Spleen (tissue), 11 donors: ENCODE data around the gene KLHDC9. TPM values are rescaled to one million over a fixed set of nuclear protein-coding genes. Genes with fewer than 3 reads are reported as not detected.

Source experiments
- DNase-seq: peaks from one replicate; pipeline ENCODE4 v3.0.0-alpha.2; 2020
- H3K27ac ChIP-seq, 8 donors: fragments of 200-600 bp; sonication (generic) in 7 of 8; 1 replicate in 4 of 8; 2 replicates in 4 of 8; pipeline versions ENCODE4 v1.5.0 to v1.8.0; 2016 to 2021; ENCODE audit warnings: inconsistent platforms in 4 of 8, mild to moderate bottlenecking in 4 of 8, moderate library complexity in 1 of 8
- H3K27me3 ChIP-seq, 7 donors: fragments of 200-600 bp; sonication (generic) in 6 of 7; replicated peaks in 1 of 7; 1 replicate in 4 of 7; 2 replicates in 3 of 7; pipeline versions ENCODE4 v1.5.0 to v1.8.0; 2016 to 2021; ENCODE audit warnings: inconsistent platforms in 3 of 7, mild to moderate bottlenecking in 1 of 7
- H3K36me3 ChIP-seq, 6 donors: fragments of 200-600 bp; sonication (generic) in 5 of 6; 1 replicate in 4 of 6; 2 replicates in 2 of 6; pipeline versions ENCODE4 v1.5.0 to v1.8.0; 2016 to 2021; ENCODE audit warnings: inconsistent platforms in 2 of 6
- H3K4me1 ChIP-seq, 6 donors: fragments of 200-600 bp; sonication (generic) in 5 of 6; 1 replicate in 3 of 6; 2 replicates in 3 of 6; pipeline versions ENCODE4 v1.5.0 to v1.8.0; 2016 to 2021; ENCODE audit warnings: inconsistent platforms in 3 of 6
- H3K4me3 ChIP-seq, 8 donors: fragments of 200-600 bp; sonication (generic) in 7 of 8; 1 replicate in 4 of 8; 2 replicates in 4 of 8; pipeline versions ENCODE4 v1.5.0 to v1.8.0; 2016 to 2021; ENCODE audit warnings: inconsistent platforms in 4 of 8, mild to moderate bottlenecking in 4 of 8, moderate library complexity in 2 of 8
- H3K9me3 ChIP-seq, 8 donors: fragments of 200-600 bp; sonication (generic) in 7 of 8; 1 replicate in 4 of 8; 2 replicates in 4 of 8; pipeline versions ENCODE4 v1.5.0 to v1.8.0; 2016 to 2021; ENCODE audit warnings: inconsistent platforms in 4 of 8
- POLR2A ChIP-seq, 3 donors: fragments of 450-650 bp; IDR thresholded peaks; one replicate each; pipeline ENCODE4 v1.5.1; 2017; ENCODE audit warnings: antibody characterized with exemption in 3 of 3, mild to moderate bottlenecking in 1 of 3
- POLR2AphosphoS5 ChIP-seq, 3 donors: sonication (generic); formaldehyde crosslinking; IDR thresholded peaks; one replicate each; pipeline ENCODE4 v1.5.1; 2017; ENCODE audit warnings: antibody characterized with exemption in 3 of 3
- WGBS, 5 donors: extraction: QIAGEN DNeasy Blood & Tissue Kit in 3 of 5; methylation state at CpG; one replicate each; pipeline versions ENCODE4 v1.1.5 to v1.1.7; 2013 to 2018; 5-methylcytosine and 5-hydroxymethylcytosine counted together
- intact Hi-C: fragments of 100-400 bp; cut with DNase I; formaldehyde crosslinking; loops from one replicate; pipeline ENCODE4 v1.15.0; 2023; ENCODE audit warnings: low total_unique reads
- polyA plus RNA-seq, 3 donors: library from polyadenylated mRNA; stranded (reverse); fragments of 200-250 nt; gene quantifications; one replicate each; pipeline ENCODE4 v1.2.1, GENCODE V29; 2013
- total RNA-seq, 7 donors: library from RNA; depleted of rRNA in 3 of 7; stranded (reverse); fragments of >200 nt in 3 of 7; fragmentation: NEBNext Ultra II Directional in 4 of 7; extraction: Animal tissue kit (Norgen Biotek cat#: 25700) in 4 of 7; gene quantifications; one replicate each; pipeline versions ENCODE4 v1.1.0 to v1.2.1, GENCODE V29; 2016 to 2021
- TF ChIP-seq, protein P1 (sequence below), 11 experiments: fragments of 200-600 bp in 7 of 11; fragments of 450-650 bp in 4 of 11; sonication (generic) in 4 of 11; IDR thresholded peaks in 8 of 11; conservative IDR thresholded peaks in 3 of 11; 1 replicate in 7 of 11; 2 replicates in 4 of 11; pipeline versions ENCODE4 v1.4.0 to v1.8.0; 2016 to 2021; ENCODE audit warnings: antibody characterized with exemption in 11 of 11, inconsistent platforms in 4 of 11, mild to moderate bottlenecking in 1 of 11
- donor health status: healthy with polysubstance abuse.
- donor health status: DM: no; HTN: no; CAD: no; lungs with moderate emphysema.
- donor health status: DM: no; HTN: no; CAD: no.
- donor health status: Bipolar disorder and iron deficiency.
- donor health status: healthy.
- donor health status: DM: no; HTN: no; CAD: no.
- donor health status: DM: yes; HTN: yes; CAD: no.

KLHDC9 gene
- total and polyA plus RNA-seq, 10 donors = 1.1 to 3.9 (median 1.7) TPM

DNA sequence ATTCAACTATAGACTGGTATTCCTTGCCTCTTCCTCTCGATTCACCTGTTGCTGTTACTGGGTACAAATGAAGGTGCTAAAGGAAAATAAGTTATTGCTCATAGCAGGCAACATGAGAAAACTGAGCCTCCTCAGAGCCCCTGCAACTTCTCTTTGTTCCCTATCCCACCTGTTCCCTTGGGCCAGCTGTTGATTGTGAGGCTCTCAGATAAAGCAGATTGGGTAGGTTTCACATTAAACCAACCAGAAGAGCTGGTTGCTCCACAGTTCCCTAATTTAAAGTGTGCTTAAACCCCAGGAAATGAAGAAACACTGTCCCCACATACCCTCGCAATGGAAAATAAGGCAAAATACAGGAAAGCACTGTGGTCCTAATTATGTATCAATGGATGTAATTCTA, 29.5 kb downstream of the KLHDC9 start:
- TF ChIP-seq POLR2AphosphoS5 (IDR thresholded peaks at IDR 0.05) (no peak), POLR2A (IDR thresholded peaks at IDR 0.05) (no peak)
- TF ChIP-seq, protein P1, sequence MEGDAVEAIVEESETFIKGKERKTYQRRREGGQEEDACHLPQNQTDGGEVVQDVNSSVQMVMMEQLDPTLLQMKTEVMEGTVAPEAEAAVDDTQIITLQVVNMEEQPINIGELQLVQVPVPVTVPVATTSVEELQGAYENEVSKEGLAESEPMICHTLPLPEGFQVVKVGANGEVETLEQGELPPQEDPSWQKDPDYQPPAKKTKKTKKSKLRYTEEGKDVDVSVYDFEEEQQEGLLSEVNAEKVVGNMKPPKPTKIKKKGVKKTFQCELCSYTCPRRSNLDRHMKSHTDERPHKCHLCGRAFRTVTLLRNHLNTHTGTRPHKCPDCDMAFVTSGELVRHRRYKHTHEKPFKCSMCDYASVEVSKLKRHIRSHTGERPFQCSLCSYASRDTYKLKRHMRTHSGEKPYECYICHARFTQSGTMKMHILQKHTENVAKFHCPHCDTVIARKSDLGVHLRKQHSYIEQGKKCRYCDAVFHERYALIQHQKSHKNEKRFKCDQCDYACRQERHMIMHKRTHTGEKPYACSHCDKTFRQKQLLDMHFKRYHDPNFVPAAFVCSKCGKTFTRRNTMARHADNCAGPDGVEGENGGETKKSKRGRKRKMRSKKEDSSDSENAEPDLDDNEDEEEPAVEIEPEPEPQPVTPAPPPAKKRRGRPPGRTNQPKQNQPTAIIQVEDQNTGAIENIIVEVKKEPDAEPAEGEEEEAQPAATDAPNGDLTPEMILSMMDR (IDR thresholded peaks at IDR 0.05 in 8 of 11, conservative IDR thresholded peaks at IDR 0.05 in 3 of 11) = no peak
- Histone ChIP-seq H3K9me3 (no peaks in the 10 kb centered on the region), H3K4me1 (peaks cover 32 to 94% (median 51%) of the 10 kb centered on the region in 6 donors), H3K4me3 (no peak overlapping the region), H3K36me3 (peaks cover 2 to 80% (median 59%) of the 10 kb centered on the region in 6 donors), H3K27me3 (no peaks in the 10 kb centered on the region), H3K27ac (peak overlapping the region in 5 of 8 donors; percentile 18 to 69 (median 36))
- 65 to 85% (median 67%) methylated on average over 2 of the region's 2 CpGs for WGBS, 5 donors
- peak; percentile 1 for DNase-seq
- intact Hi-C loops = no loop called here

DNA sequence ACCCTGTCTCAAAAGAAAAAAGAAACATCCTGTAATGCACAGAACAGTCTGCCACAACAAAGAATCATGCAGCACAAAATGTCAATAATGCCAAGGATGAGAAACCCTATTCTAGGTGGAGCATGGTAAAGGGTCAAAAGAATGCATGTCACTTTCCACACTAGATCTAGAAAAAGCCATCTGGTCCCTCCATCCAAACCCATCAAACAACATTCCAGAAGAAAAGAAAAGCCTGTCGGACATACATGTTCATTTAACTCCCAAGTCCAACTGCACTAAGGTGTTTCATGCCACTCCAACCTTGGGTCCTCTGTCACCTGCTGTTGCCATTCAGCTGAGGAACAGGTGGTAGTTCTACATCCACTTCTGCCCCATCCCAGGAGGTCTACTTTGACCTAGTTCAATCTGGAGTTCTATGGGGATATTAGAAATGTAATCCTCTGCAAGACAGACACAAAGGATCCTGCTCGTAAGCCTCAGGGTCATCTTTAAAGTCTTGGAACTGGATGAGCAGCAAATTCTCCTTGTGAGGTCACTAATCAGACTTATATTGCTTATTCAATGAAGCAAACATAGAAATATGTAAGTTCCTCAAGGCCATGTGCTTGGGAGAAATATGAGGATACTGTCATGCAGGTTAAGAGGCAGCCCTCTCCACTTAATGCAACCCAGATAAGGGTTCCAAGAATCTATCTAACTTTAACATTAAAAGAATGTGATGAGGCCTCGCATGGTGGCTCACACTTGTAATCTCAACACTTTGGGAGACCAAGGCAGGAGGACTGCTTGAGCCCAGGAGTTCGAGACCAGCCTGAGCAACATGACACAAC, 30.6 kb downstream of the KLHDC9 start:
- Histone ChIP-seq H3K36me3 (peaks cover 2 to 69% (median 47%) of the 10 kb centered on the region in 6 donors), H3K4me1 (peaks cover 37 to 92% (median 55%) of the 10 kb centered on the region in 6 donors), H3K27ac (peak overlapping the region in 3 of 8 donors; percentile 1 to 99 (median 98)), H3K9me3 (no peaks in the 10 kb centered on the region), H3K27me3 (no peaks in the 10 kb centered on the region), H3K4me3 (no peak overlapping the region)
- TF ChIP-seq POLR2A (IDR thresholded peaks at IDR 0.05) = no peak
- 87 to 98% (median 94%) methylated on average over 4 of the region's 4 CpGs for WGBS, 5 donors
- intact Hi-C loops = no loop called here
- peak; percentile 1 for DNase-seq

DNA sequence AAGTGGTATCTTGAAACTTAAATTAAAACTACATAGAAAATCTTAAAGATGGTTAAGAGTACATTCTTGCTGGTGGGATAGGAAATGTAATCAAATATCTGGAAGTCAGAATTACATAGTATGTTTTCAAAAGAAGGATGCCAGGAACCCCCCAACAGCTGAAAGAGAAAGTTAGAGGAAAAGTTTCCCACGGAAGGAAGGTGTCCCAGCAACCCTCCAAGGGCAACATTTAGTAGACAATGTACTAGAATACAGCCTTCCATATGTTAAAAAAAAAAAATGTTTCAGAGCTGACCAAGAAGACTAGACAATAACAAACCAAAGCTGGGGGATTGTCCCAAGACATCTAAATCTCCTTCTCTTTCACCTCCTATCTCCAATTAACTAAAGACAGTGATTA, 32.1 kb downstream of the KLHDC9 start:
- Histone ChIP-seq H3K9me3 (no peaks in the 10 kb centered on the region), H3K36me3 (peaks cover 2 to 58% (median 34%) of the 10 kb centered on the region in 6 donors), H3K4me1 (peaks cover 40 to 92% (median 67%) of the 10 kb centered on the region in 6 donors), H3K4me3 (no peak overlapping the region), H3K27ac (peak overlapping the region in 5 of 8 donors; percentile 2 to 99 (median 97)), H3K27me3 (no peaks in the 10 kb centered on the region)
- intact Hi-C loops = no loop called here
- TF ChIP-seq POLR2A (IDR thresholded peaks at IDR 0.05) = no peak
- no peak for TF ChIP-seq POLR2AphosphoS5 (IDR thresholded peaks at IDR 0.05)
- TF ChIP-seq, protein P1 (IDR thresholded peaks at IDR 0.05 in 8 of 11, conservative IDR thresholded peaks at IDR 0.05 in 3 of 11) = no peak
- 41 to 66% (median 63%) methylated on average over 1 of the region's 1 CpG for WGBS, 5 donors
- no peak for DNase-seq

DNA sequence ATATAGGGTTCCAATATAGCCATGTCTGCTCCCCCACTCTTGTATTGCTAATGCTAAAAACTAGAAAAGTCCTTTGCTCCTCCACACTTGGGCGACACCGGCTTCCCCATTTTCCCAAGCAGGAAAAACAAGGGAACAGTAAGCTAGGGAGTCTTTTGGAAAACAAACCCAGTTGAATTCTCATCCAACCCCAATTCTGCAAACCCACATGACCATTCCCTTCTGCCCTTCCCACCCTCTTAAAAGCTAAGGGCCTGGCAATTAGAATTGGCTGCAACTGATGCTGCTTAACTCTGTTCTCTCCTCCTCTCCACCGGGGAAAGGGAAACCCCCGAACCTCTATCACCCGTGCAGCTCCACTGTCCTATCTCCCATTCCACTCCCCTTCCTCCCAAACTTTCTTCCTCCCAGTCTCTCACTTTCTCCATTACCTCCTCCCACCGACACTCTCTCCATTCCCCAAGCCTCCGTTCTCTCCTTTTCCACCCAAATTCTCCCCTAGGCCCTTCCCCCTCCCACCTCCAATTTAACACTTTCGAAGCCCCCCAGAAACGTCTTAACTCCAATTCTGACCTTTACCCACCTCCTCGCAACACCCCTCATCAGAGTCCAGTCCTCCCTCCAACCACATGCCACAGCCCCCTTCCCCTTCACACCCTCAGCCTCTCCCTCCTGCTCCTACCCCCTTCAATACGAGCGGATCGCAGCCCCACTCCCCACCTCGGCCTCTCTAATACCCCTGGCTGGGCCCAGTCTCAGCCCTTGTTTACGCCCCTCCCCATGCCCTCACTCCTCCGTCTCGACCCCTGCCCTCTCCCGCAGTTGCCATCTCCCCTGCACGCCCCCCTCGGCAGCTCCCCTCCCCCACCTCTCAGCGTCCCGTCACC, 33.6 kb downstream of the KLHDC9 start:
- TF ChIP-seq, protein P1 (IDR thresholded peaks at IDR 0.05 in 8 of 11, conservative IDR thresholded peaks at IDR 0.05 in 3 of 11) = no peak
- H3K4me3 ChIP-seq = peak overlapping the region; percentile 55 to 85 (median 66)
- H3K36me3 ChIP-seq = peaks cover 2 to 43% (median 25%) of the 10 kb centered on the region in 6 donors
- H3K27me3 ChIP-seq = no peaks in the 10 kb centered on the region
- H3K4me1 ChIP-seq = peaks cover 40 to 92% (median 63%) of the 10 kb centered on the region in 6 donors
- intact Hi-C loops = no loop called here
- WGBS, 5 donors = 5 to 7% (median 6%) methylated on average over 22 of the region's 22 CpGs
- peak; percentile 42 for DNase-seq
- H3K27ac ChIP-seq = peak overlapping the region; percentile 95 to 99 (median 97)
- H3K9me3 ChIP-seq = no peaks in the 10 kb centered on the region
